ENCODE measurements around the gene ZXDC.

GRCh38 chr3:126446301-126446700 lies 29.4 kb downstream of the ZXDC start:
- TF ChIP-seq POLR2AphosphoS5 (IDR thresholded peaks at IDR 0.05; ENCODE audit: low read depth, low read length) (no peak), SIN3A (IDR thresholded peaks at IDR 0.05; ENCODE audit: borderline replicate concordance, insufficient read depth, low read depth, low read length) (no peak), CTCF (IDR thresholded peaks at IDR 0.05) (no peak)

Measured in Panc1 (cell line).